ENCODE data around the gene SLC25A19. TPM values are rescaled to one million over a fixed set of nuclear protein-coding genes. Genes with fewer than 3 reads are reported as not detected.

SLC25A19 gene
- total and polyA plus RNA-seq, 2 of the 8 experiments (the other 6 are each of a cell fraction or from before 2014, with no cell fraction given), result 28.6 to 32.6 TPM

DNA sequence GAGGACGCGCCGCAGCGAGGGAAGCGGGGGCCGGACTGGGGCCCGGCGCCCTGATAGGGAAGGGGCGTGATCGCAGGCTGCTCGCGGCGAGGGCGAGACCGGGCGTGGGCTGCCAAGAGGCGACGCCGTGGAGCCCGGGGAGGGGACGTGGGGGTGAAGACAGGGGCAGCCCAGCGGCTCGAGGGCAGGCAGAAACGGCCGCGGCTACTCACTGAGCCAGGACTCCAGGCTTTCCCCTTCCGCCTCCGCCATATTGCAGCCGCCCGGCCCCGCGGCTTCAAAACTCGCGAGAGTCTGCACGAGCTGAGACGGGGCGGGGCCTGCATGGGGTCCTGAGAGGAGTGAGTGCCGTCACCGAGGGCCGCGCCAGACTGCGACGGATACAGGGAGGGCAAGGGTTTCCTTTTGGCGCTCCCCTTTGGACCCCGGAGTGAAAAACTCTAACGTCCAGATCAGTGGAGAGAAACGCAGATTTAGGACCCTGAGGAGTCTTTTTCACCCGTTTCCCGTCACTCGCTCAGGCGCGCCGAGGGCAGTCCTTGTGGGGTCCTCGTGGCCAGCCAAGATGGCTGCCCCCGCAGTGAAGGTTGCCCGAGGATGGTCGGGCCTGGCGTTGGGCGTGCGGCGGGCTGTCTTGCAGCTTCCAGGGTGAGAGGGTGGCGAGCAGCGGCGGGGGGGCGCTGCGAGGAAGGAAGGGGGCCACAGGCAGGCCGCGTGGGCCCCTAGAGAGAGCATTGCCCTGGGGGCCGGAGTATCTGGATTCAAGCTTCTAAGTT is 27.7 kb downstream of the SLC25A19 start, which contains the start of the genes GGA3 and MRPS7:
Gene GGA3, minus strand, starts transcription at position 271 of the 776 bp plus-strand sequence. Its CDS starts 19 bp downstream, at position 252.
Gene MRPS7, plus strand, starts transcription at position 544 of the 776 bp plus-strand sequence. Its CDS starts 22 bp downstream, at position 566.
- peak within 1 kb of the TSS; percentile 98 for H4K5ac ChIP-seq (ENCODE audit: insufficient read length, low read depth, low read length)
- peak within 1 kb of the TSS; percentile 97 for H4K91ac ChIP-seq (replicated peaks; ENCODE audit: insufficient read length, low read length)
- FAIRE-seq, result no peak
- H3K9me3 ChIP-seq (ENCODE audit: insufficient read depth in 2 of 2, low read depth in 1 of 2, low read length in 1 of 2), result no peaks in the 10 kb centered on the region
- peaks cover 12 to 43% of the 10 kb centered on the region in 2 experiments for H3K79me2 ChIP-seq (ENCODE audit: control insufficient read depth in 1 of 2, insufficient read depth in 2 of 2, low read length in 2 of 2)
- H3K56ac ChIP-seq (replicated peaks; ENCODE audit: insufficient read length, low read depth, low read length), result peak within 1 kb of the TSS; percentile 57
- ChIA-PET CTCF (ENCODE audit: partially characterized antibody) (interaction anchor here (0.7 to 21.2 kb wide), 21 partner anchors 9 to 372 kb away, joined by 3 to 369 read pairs (median 4); partner anchors contain the start of genes MIF4GD, SLC25A19, SMIM5 and TMEM94), POLR2A (ENCODE audit: partially characterized antibody) (interaction anchor here (0.8 to 4.7 kb wide), 41 partner anchors 9 to 524 kb away, joined by 3 to 62 read pairs (median 4); partner anchors contain the start of genes JPT1, MIF4GD, MRPL58 and NUP85)
- H4K20me1 ChIP-seq (replicated peaks in 1 of 2; ENCODE audit: control insufficient read depth in 1 of 2, insufficient read depth in 2 of 2, low read length in 2 of 2), result peaks cover 0 to 6% of the 10 kb centered on the region in 2 experiments
- peak within 1 kb of the TSS; percentile 84 to 94 for H3K4me2 ChIP-seq (ENCODE audit: insufficient read depth in 1 of 2, low read depth in 2 of 2, low read length in 2 of 2)
- H2BK120ac ChIP-seq (replicated peaks; ENCODE audit: low read depth, low read length), result peak within 1 kb of the TSS; percentile 30
- H2AFZ ChIP-seq (ENCODE audit: low read length), result peak within 1 kb of the TSS; percentile 87; the same call in 1 of the 2 replicates
- no peaks in the 10 kb centered on the region for H3K27me3 ChIP-seq (replicated peaks in 1 of 4; ENCODE audit: control insufficient read depth in 3 of 4, extremely low read depth in 1 of 4, insufficient read depth in 3 of 4, low read length in 3 of 4)
- H3K23ac ChIP-seq (ENCODE audit: insufficient read length), result no peak within 1 kb of the TSS
- no peak within 1 kb of the TSS for H2BK20ac ChIP-seq (ENCODE audit: low read length)
- H3K4me1 ChIP-seq (replicated peaks in 1 of 4; ENCODE audit: control insufficient read depth in 3 of 4, insufficient read depth in 4 of 4, low read length in 3 of 4), result peaks cover 0 to 6% (median 3%) of the 10 kb centered on the region in 4 experiments; a peak in 4 of 7 replicates
- peaks cover 9% of the 10 kb centered on the region for H3K79me1 ChIP-seq (ENCODE audit: low read depth, low read length)
- H3K36me3 ChIP-seq (ENCODE audit: control insufficient read depth in 2 of 4, insufficient read depth in 4 of 4, low read length in 3 of 4), result peaks cover 12 to 26% (median 24%) of the 10 kb centered on the region in 4 experiments
- peak within 1 kb of the TSS; percentile 99 for H4K8ac ChIP-seq (ENCODE audit: extremely low read depth, insufficient read depth, low read length)
- H3K27ac ChIP-seq (ENCODE audit: low read depth, low read length), result peak within 1 kb of the TSS; percentile 99
- H3K18ac ChIP-seq (ENCODE audit: extremely low read depth, low read length), result peak within 1 kb of the TSS; percentile 95
- peaks cover 12% of the 10 kb centered on the region for H3K23me2 ChIP-seq (ENCODE audit: low read depth, low read length)
- peak within 1 kb of the TSS; percentile 89 to 99 (median 94) for H3K4me3 ChIP-seq (ENCODE audit: extremely low read depth in 1 of 4, insufficient read depth in 2 of 4, low read depth in 3 of 4, low read length in 4 of 4)
- no peak within 1 kb of the TSS for H3K14ac ChIP-seq (ENCODE audit: insufficient read length)
- peak in 1 of 2 experiments; percentile 96 for DNase-seq (ENCODE audit: low read depth in 1 of 2, low spot score in 2 of 2)
- peak within 1 kb of the TSS; percentile 24; the same call in 1 of the 2 replicates for H2AK5ac ChIP-seq (ENCODE audit: low read depth, low read length)
- whole genome bisulfite sequencing, 2 experiments (ENCODE audit: extremely low coverage in 1 of 2, insufficient coverage in 1 of 2, insufficient read length in 1 of 2, insufficient replicate concordance in 2 of 2, low coverage in 1 of 2, low lambda C conversion rate in 2 of 2, missing lambda C conversion rate in 1 of 2), result 1% methylated on average over 40 of the region's 69 CpGs; no CpG with 5 or more reads in 1 of the 2 experiments
- peak within 1 kb of the TSS; percentile 23 for H3K4ac ChIP-seq (replicated peaks; ENCODE audit: insufficient read length, low read depth, low read length)
- peak within 1 kb of the TSS; percentile 95; the same call in 1 of the 2 replicates for H2BK12ac ChIP-seq (ENCODE audit: low read depth, low read length)
- peak within 1 kb of the TSS; percentile 100 for H2BK15ac ChIP-seq (ENCODE audit: low read length)
- peak within 1 kb of the TSS; percentile 98 to 100 (median 98) for H3K9ac ChIP-seq (replicated peaks in 1 of 4; ENCODE audit: extremely low read depth in 1 of 4, low read depth in 3 of 4, low read length in 3 of 4)
- H2BK5ac ChIP-seq (ENCODE audit: low read depth, low read length), result peak within 1 kb of the TSS; percentile 99
- TF ChIP-seq ASH2L (IDR thresholded peaks at IDR 0.05; ENCODE audit: low read length), result peak; percentile 96
- peak; percentile 89 for TF ChIP-seq POLR2AphosphoS5 (IDR thresholded peaks at IDR 0.05; ENCODE audit: low read depth, low read length)
- TF ChIP-seq SP2 (IDR thresholded peaks at IDR 0.05; ENCODE audit: low read length), result no peak
- TF ChIP-seq FOSL1 (IDR thresholded peaks at IDR 0.05; ENCODE audit: insufficient read depth, low read depth, low read length), result no peak
- no peak for TF ChIP-seq BCL11A (IDR thresholded peaks at IDR 0.05; ENCODE audit: low read depth in 2 of 2, low read length in 2 of 2)
- TF ChIP-seq CTBP2 (IDR thresholded peaks at IDR 0.05; ENCODE audit: borderline replicate concordance, insufficient read depth, insufficient read length, low read length), result no peak
- TF ChIP-seq PHF8 (conservative IDR thresholded peaks at IDR 0.05; ENCODE audit: low read depth, low read length), result peak; percentile 89
